SK-MEL-5 (cell line): ENCODE results near the gene MMEL1. TPM values are rescaled to one million over a fixed set of nuclear protein-coding genes. Genes with fewer than 3 reads are reported as not detected.

ENCODE experiments used
- DNase-seq: peaks from one replicate; pipeline ENCODE4 v3.0.0-alpha.2; 2016; ENCODE audit warnings: low read depth, low spot score
- in situ Hi-C: cut with HindIII; loops from 2 replicates; pipeline ENCODE4 v1.10.0; 2016; ENCODE audit warnings: low sequenced_read_pairs, high pct_unique_total_duplicates, low pct_unique_long_range_greater_than_20kb
- total RNA-seq: library from RNA; depleted of rRNA; stranded (reverse); fragments of >200 nt; shearing (Covaris generic); gene quantifications from 2 replicates; pipeline ENCODE4 v1.2.3, GENCODE V29; 2014

Gene MMEL1
- total RNA-seq, 1 experiment from 2014 or later = not detected

DNA sequence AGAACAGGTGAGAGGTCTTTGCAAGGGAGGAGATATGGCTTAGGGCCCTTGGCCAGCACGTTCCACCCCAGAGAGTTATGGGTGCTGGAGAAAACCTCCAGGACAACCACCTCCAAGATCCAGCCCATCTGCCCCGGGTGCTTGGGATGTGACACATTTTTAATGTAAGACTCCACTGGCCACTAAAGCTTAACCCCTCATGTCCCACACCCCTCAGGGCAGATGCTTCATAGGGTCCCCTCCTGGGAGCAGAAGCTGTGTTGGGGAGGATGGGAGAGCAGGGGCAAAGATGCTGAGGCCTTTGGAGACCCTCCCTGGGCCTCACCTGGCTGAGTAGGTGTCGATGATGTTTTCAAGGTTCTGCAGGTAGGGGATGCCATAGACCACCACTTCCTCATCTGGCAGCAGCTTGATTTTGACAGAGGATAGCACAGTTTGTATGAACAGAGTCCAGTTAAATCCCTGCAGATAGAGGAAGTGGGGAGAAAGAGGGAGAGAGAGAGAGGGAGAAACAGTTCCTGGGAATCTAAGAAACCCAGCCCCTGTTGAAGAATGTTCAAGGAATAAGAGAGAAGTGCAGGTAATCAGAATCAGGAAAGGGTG lies 34.4 kb downstream of the MMEL1 start:
- in situ Hi-C loops = no loop called here
- DNase-seq = no peak

GRCh38 chr1:2597441-2598328 lies 35.1 kb downstream of the MMEL1 start:
- in situ Hi-C loops = no loop called here
- DNase-seq = no peak

DNA sequence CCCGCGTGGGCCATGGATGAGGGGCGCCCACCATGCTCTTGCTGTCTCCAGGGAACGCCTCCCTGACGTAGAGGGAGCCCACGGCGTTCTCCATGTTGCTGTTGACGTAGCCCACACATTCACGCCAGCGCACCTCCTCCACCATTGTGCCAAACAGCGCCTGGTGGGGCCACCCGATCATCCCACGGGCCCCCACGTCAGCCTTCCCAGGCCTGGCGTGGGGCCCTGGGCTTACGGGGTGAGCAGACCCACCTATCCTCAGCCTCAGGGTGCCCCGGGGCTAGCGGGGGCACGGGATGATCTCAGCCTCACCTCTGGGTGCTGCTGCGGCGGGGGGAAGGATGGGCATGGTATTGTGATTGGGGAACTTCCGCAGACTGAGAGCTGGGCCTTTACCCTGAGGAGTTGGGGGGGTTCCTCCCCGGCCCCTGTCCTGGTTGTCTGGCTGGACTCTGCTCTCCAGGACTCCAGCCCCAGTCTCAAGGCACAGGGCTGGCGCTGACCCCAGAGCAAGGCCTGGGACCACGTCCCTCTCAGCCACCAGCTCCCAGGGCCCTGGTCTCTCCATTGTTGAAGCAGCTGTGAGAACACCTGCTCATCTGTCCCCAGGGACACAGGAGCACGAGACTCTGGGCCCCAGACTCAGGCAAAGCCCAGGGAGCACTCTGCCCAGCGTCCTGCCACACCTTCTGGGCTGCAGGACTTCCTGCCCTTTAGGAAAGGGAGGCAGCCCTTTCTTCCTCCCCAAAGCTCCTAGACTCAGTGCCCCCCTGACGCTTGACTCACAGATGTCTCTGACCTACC lies 36.1 kb downstream of the MMEL1 start:
- in situ Hi-C loops = no loop called here
- no peak for DNase-seq

- no peak for DNase-seq
- in situ Hi-C loops = no loop called here
Measured at GRCh38 chr1:2595812-2596529, 36.8 kb downstream of the MMEL1 start.

DNA sequence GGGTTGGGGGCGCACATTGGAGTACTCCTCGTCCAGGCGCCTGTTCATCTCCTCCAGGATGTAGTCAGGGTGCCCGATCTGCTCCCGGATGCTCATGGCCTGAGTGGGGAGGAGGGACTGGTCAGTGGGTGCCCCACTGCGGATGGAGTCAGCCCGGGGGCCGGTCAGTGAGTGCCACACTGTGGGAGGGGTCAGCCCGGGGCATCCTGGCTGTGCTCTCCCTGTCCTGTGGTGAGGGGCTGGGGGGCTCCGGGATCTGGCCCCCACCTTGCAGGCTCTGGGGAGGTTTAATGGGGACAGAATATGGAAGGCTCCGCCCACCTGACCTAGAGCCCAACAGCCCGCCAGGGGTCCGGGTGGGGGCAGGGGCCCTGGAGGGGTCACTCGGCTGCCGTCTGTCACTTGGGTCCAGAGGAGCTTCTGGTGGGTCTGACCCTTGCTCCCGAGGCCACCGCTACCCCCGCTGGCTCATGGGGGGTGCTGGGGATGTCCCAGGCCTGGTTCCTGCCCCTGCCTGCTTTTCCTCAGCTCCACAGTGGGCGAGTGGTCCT lies 37.5 kb downstream of the MMEL1 start:
- no peak for DNase-seq
- in situ Hi-C loops = no loop called here

- no peak for DNase-seq
- in situ Hi-C loops = no loop called here
Measured at GRCh38 chr1:2594641-2595131, 38.1 kb downstream of the MMEL1 start.

GRCh38 chr1:2594001-2594640 lies 38.7 kb downstream of the MMEL1 start:
- in situ Hi-C loops = no loop called here
- DNase-seq = no peak

DNA sequence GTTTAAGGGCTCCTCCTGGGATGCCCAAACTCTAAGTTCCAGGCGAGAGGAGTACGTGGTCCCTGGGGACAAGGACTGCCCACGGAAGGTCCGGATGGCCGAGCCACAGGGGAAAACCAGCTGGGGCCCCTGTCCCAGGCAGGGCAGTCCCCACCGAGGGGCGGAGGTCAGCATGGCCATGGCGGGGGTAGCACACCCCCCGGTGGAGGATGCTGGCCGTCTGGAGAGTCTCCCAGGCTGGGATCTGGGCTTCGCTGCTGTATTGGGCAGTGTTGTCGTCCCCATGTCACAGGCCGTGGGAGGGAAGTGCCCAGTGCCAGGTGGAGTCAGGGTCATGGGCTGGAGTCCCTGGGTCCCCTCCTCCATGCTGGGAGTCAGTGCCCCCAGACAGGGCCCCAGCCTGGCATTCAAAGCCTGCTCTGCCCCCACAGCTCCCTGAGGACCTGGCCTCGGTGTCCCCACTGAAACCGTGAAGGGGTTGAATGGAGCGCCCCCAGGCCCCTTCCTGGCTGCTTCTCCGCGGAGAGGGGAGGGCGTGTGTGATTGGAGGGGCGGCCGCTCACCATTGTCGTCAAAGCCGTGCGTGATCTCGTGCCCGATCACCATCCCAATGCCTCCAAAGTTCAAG lies 39.5 kb downstream of the MMEL1 start:
- no peak for DNase-seq
- in situ Hi-C loops = no loop called here

- in situ Hi-C loops = no loop called here
Measured at GRCh38 chr1:2592672-2593071, 40.1 kb downstream of the MMEL1 start.

DNA sequence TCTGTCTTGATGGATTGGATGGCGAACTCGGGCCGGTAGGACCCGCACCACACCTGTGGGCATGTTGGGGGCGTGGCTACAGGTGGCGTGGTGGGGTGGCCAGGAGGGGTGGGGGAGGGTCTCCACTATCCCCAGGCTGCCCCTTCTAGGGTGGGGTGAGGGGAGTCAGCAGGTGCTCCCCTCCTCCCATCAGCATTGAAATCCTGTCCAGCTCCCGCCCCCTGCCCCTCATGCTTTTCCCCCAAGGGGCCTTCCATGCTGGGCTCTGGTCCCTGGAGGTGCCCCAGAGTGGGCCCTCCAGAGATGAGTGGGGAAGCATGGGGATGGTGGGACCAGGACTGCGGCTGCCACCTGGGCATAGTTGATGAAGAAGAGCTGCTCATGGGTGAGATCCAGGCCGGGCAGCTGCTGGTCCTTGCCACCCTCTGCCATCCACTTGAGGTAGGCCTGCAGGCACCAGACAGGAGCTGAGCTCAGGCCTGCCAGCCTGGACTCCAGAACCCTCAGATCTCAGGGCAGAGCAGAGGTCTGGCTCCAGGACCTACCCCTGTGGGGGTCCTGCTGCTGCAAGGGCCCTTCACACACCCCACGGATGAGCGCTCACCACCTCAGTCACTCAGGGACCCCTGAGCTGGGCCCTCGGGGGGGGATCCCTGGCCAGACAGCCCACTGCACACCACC lies 41.1 kb downstream of the MMEL1 start:
- in situ Hi-C loops = no loop called here
- DNase-seq = no peak

More at GRCh38 chr1:2592672-2593071, 40.1 kb downstream of the MMEL1 start:
- DNase-seq = no peak

- in situ Hi-C loops = no loop called here
- no peak for DNase-seq
Measured at GRCh38 chr1:2591233-2591580, 41.6 kb downstream of the MMEL1 start.

GRCh38 chr1:2590233-2591141 lies 42.3 kb downstream of the MMEL1 start:
- no peak for DNase-seq
- in situ Hi-C loops = no loop called here

DNA sequence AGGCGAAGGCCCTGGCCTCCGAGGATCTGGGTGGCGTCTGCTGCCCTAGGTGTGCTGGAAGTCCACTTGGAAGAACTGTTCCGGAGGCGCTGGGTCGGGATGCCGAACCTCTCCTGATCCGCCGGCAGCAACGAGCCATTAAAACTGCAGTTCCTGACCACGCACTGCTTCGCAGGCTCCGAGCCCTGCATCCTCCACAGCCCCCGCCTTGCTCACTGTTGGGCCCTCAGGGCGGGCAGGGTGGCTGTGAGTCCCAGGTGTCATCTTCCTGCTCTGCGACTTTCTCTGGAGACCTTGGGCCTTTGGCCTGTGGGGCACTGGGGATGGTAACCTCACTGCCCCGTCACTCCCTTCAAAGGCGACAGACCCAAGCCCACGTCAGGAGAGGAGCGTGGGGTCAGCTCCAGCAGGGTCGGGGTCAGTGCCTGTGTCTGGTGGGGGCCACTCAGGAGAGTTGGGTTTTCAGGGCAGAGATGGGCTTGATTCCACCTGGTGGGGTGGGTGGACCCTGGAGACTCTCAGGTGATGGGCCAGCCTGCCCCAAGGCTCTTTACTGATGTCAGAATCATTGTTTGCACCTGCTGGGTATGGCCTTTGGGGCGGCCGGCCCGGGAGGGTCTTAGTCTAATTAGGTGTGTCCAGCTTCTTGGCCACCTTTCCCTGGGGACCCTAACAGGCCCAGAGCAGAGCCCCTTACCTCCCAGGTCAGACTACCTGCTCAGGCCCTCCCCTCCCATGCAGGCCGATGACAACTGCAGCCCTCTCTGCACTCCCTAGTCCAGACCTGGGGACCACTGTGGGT lies 43.2 kb downstream of the MMEL1 start:
- in situ Hi-C loops = no loop called here

GRCh38 chr1:2588661-2589430 lies 44.0 kb downstream of the MMEL1 start:
- in situ Hi-C loops = no loop called here
- no peak for DNase-seq

More for the DNA sequence above, 43.2 kb downstream of the MMEL1 start:
- DNase-seq = no peak
